GM18868 (cell line): ENCODE measurements around the gene LUC7L.
A peak's percentile ranks its signal among the peaks of the same experiment; 100 is the strongest.
"Not testable (repeated sequence)": the region's sequence is repeated elsewhere in the genome, so short reads cannot be mapped to it uniquely, and the experiment has no call there.

ENCODE experiments used
- ATAC-seq: cut with Tn5 transposase; IDR thresholded peaks from one replicate; pipeline ENCODE4 v1.9.1; 2021; ENCODE audit warnings: mild to moderate bottlenecking, moderate library complexity; ENCODE audit not compliant: unreplicated experiment

The LUC7L gene

DNA sequence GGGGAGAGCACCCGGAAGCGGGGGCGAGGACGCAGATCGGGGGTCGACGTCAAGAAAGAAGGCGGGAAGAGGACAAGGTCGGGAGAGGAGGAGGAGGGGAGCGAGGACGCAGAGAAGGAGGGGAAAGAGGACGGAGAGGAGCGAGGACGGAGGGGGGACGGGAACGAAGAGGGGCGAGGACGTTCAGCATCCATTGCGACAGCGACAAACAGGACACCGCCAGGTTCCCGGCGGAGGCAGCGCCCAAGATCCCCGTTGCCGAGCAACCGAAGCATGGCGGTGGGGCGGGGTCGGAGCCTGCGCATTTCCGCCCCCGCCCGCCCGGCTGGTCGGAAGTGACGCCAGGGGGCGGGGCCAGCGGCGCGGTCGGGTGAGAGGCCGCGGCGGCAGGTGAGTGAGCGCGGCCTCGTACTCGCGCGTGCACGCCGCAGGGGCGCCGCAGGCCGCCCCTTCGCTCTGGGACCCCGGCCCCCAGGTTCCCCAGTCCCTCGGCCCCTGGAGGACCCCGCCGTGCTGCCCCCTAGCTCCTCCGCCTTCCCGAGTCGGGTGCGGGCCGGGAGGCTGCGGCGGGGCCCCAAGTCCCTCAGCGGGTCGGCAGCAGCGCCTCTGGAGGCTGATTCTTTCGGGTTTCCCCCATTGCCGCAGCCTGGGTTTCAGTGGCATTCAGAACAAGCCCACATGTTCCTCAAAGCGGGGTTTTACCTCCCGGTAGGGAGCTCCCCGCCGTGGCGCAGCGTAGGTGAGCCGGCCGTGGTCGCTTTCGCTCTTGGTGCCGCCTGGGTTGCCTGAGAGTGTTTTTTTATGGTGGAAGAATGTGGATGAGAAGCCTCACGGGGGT lies 5.4 kb upstream of the LUC7L start, which contains the start of gene FAM234A:
TSS of gene FAM234A (plus strand) at position 354 of the 838 bp plus-strand sequence. CDS start 19,593 bp downstream, outside the sequence.
- ATAC-seq, result peak; percentile 83

DNA sequence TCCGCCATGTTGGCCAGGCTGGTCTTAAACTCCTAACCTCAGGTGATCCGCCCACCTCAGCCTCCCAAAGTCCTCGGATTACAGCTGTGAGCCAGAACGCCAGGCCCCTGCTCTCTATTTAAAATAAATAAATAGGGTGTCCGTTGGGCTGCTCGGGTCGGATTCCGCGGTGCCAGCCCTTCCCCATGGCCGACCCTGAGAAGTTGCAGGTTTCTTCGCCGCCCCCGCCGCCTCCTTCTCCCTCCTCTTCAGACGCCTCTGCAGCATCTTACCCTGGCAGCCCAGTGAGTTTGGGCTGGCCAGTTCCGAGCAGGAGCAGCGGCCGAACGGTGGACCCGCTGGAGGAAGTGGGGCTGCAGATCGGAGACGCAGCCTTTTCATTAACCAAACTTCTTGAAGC lies 1.7 kb upstream of the LUC7L start:
- no peak for ATAC-seq

DNA sequence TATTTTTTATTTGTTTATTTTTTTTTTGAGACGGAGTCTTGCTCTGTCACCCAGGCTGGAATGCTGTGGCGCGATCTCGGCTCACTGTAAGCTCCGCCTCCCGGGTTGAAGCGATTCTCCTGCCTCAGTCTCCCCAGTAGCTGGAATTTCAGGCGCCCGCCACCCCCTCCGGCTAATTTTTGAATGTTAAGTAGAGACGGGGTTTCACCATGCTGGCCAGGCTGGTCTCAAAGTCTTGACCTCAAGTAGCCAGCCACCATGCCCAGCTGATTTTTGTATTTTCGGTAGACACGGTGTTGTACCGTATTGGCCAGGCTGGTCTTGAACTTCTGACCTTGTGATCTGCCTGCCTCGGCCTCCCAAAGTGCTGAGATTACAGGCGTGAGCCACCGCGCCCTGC lies 1.1 kb upstream of the LUC7L start:
- not testable (repeated sequence) for ATAC-seq

DNA sequence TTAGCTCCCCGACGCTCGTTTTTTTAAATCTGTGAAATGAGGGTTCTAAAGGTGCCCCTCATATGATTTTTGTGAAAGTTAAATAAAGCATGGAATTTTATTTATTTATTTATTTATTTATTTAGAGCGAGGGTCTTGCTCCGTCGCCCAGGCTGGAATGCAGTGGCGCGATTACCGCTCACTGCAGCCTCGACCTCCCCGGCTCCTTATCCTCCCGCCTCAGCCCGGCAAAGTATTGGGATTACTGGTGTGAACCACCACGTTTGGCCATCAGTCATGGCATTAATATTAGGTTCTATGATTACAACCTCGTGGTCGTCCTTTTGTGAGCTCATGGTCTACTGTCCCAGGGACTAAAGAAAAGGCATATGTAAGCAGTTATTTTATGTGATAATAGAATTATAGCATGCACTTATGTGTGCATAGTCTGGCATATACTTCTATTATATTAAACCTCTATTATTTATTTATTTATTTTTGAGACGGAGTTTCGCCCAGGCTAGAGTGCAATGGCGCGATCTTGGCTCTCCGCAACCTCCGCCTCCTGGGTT lies 557 bp upstream of the LUC7L start:
- no peak for ATAC-seq

DNA sequence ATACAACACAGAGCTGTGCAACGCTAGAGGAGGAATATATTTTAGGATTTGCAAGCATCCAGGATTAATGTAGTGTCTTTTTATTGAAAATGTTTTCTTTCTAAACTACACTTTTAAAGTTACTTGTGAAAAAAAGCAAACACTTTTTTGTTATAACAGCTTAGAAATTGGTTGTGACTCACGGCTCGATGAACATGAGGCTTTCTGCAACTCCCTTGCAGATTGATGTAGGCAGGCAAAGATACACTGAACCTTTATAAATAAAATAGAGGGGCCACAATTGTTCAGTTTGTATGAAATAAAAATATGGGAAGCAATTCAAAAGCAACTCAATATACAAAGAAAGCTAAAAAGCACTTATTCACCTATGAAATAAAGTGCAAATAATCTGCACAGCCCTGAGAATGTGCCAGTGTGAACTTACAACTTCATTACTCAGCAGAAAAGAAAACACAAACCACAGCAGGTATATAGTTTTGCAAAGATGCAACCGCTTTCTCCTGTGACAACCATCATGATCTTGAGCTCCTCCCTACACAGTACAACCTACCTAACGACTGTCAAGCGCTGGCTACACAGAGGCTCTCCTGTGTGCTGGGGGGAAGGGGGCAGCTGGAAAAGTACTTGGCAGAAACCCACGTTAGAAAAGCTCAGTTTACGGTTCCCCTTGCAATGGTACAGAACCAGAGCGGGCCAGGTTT lies 948 bp downstream of the LUC7L start:
- peak; percentile 10 for ATAC-seq

DNA sequence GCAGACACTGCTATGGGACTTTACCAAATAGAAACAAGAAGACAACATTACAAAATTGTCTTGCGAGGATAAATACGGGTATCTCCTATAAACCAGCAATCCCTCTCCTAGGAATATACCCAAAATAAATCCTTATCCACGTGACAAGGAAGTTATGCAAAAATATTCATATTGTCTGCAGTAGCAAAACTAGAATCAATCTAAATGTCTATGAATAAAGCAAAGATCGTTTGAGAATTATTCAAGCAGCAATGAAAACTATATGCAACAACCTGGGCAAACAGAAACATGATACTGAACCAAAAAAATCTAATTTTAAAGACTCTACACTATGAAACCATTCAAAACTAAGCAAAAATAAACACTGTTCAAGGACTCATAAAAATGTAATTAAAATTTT lies 9.2 kb downstream of the LUC7L start:
- ATAC-seq, result no peak

DNA sequence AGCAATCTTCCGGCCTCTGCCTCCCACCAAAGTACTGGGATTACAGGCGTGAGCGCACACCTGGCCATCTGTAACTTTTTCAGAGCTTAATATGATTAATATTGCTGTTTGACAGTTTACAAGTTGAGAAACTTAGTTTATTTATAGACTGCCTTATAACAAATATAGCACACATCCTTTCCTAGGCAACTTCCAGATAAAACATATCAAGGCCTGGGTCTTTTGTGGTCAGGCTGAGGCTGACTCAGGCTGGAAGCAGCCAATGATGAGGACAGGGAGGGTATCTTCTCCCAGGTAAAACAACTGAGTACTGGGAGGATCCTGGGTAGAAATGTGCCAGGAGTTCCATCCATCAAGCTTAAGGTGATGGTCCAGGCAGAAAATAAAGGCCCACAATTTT lies 16.2 kb downstream of the LUC7L start:
- no peak for ATAC-seq

DNA sequence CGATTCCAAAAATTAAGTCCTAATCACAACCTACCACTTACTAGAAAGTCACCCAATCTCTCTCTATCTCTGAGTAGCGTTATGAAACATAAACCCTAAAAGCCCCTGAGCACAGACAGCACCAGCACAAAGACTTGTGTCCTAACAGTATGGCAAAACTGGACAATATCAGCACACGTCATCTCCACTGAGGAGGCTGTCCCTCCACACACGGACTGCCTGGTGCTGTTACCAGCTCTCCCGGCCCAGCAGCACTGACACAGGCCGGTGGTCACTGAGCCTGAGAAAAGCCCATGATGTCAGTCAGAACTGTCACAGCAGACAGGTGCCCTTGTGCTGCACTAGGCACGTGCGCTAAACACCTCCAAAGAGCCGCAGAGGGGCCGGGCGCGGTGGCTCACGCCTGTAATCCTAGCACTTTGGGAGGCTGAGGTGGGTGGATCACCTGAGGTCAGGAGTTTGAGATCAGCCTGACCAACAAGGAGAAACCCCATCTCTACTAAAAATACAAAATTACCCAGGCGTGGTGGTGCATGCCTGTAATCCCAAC lies 17.5 kb downstream of the LUC7L start:
- not testable (repeated sequence) for ATAC-seq

DNA sequence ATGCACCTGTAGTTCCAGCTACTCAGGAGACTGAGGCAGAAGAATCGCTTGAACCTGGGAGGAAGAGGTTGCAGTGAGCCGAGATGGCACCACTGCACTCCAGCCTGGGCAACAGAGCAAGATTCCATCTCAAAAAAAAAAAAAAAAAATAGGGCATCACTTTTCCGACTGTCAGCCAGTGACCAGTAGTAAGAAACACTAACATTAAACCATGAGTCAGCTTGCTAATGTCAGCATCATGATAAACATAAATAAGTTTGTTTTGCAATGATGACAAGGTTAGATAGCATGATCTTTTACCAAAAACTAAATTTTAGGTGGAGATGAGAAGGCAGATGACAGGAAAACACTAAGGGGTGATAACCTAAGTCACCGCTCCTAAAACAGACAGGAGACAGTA lies 19.9 kb downstream of the LUC7L start:
- not testable (repeated sequence) for ATAC-seq

DNA sequence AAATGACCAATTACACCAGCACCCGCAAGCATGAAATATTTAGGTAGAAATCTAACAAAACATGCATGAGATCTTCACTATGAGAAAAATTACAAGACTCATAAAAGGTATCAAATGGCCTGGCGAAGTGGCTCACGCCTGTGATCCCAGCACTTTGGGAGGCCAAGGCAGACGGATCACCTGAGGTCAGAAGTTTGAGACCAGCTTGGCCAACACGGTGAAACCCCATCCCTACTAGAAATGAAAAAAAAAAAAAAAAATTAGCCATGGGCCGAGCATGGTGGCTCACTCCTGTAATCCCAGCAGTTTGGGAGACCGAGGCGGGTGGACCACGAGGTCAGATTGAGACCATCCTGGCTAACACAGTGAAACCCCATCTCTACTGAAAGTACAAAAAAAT lies 25.2 kb downstream of the LUC7L start:
- not testable (repeated sequence) for ATAC-seq

DNA sequence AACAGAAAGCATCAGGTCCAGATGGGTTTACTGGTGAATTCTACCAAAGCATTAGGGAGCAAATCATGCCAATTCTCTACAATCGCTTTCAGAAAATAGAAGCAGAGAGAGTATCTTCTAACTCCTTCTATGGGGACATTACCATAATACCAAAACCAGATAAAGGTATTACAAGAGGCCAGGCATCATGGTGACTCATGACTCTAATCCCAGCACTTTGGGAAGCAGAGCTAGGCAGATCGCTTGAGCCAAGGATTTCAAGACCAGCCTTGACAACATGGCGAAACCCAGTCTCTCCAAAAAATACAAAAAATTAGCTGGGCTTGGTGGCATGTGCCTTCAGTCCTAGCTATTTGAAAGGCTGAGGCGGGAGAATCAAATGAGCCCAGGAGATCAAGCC lies 26.0 kb downstream of the LUC7L start:
- ATAC-seq, result no peak

DNA sequence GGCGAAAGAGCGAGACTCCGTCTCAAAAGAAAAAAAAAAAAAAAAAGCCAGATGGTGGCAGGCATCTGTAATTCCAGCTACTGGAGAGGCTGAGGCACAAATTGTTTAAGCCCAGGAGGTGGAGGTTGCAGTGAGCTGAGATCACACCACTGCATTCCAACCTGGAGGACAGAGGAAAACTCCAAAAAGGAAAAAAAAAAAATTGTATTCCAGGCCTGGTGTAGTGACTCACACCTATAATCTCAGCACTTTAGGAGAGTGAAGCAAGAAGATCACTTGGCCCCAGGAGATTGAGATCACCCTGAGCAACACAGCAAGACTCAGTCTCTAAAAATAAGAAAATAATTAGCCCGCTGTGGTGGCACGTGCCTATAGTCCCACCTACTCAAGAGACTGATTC lies 28.9 kb downstream of the LUC7L start:
- no peak for ATAC-seq

DNA sequence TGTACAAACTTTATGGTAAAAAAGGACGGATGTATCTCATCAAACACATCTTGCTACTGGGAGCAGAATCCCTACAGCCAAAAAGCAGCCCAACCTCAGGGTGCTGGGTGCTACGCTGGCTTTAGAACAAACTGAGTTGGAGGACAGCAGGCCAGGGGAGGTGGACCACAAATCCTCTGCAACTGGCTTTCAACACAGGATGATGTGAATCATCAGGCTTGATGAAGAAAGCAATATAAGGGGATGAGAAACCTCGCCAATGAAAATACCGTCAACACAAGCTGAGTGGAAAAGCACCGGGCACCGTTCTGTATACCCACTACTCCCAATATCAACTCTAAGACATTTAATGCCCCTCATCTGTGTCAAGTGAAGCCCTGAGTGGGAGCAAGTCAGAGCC lies 34.7 kb downstream of the LUC7L start:
- ATAC-seq, result no peak

DNA sequence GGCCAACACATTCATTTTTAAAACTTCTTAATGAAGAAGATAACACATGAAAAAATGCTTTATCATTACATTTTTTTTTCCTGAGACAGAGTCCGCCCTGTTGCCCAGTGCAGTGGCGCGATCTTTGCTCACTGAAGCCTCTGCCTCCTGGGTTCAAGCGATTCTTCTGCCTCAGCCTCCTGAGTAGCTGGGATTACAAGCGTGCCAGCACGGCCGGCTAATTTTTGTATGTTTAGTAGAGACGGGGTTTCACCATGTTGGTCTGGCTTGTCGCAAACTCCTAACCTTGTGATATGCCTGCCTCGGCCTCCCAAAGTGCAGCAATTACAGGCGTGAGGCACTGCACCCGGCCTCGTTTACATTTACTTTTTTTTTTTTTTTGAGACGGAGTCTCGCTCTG lies 35.8 kb downstream of the LUC7L start:
- no peak for ATAC-seq

DNA sequence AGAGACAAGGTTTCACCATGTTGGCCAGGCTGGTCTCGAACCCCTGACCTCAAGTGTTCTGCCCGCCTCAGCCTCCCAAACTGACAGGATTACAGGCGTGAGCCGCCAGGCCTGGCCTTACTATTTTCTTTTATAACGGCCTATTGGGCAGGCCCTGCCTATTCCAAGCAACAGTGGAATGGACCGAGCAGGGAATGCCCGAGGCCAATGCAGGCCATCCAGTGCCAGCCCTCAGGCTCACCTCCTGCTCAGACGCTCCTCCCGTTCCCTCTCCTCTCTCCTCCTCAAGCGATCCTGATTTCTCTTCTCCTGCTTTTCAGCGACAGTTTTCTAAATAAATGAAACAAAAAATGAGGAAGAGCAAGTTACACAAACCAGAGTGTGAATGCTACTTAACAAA lies 36.6 kb downstream of the LUC7L start:
- ATAC-seq, result no peak

DNA sequence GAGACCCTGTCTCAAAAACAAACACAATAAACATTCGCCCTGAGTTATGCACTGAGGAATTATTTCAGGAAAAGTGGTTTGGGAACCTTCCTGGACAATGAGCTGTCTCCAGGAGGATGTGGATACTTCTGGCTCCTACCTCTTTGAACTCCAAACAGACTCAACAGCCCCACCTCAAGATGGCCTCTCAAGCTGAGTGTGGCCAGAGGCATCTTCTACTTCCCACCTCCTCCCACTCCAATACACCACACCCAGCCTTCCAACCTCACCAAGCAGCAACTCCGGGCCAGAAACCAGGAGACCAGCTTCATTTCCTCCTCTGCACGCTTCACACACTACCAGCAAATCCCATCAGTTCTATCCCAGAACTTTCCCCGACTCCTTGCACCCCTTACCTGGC lies 37.4 kb downstream of the LUC7L start:
- no peak for ATAC-seq

DNA sequence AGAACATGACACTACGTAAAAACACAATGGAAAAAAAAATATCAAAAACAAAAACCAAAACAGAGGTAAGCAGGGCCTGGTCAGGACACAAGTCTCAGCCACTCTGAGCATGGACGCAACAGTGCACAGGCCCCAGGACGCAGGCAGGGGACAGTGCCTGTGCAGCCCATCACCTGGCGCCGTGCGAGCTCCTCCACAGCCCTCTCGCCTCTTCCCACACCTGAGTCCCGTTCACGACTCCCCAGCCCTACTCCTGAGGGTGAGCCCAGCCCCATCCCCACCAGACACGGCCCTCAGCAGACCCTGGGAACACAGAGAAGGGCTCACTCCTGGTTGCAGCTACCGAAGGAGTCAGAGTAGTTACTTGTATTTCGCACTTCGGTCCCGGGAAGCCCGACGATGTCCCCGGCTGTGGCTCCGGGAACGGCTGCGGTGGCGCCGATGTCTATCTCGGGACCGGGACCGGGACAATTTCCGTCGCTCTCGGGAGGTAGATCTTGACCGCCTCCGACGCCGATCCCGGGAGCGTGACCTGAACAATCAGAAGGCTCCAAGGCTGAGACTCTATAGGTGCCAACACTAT lies 39.6 kb downstream of the LUC7L start:
- ATAC-seq, result no peak

DNA sequence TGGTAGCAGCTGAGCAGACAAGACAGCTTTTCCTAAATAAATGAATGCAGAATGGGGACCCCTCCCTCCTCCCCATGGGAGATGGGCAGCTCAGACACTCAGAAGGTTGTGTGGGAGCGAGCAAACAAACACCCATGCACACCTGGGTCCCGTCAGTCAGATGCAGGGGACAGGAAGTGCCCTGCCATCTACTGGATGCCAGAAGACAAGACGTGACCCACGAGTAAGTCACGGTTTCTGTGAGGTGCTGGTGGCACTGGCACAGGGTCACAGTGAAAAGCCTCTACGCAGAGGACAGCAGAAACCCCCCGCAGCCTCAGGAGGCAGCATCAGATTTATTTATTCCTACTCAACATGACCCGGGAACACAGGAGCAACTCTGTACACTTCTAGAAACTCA lies 40.6 kb downstream of the LUC7L start:
- ATAC-seq, result no peak

DNA sequence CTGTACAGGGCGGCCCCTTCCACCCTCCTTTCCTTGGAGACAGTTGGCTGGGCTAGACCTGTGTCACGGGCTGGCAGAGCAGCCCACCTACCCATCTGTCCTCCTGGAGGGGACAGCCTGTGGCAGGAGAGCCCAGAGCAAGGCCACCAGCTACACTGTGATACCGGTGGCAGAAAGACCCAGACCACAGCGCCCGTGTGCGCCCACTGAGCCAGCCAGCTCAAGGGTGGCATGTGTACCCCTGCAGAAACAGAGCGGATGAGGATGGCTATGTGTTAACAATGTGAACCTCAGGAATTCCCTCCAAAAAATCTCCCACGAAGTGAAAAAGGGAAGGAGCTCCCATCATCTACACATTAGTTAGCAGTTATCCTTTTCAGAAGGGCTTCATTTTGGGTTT lies 41.9 kb downstream of the LUC7L start:
- no peak for ATAC-seq

DNA sequence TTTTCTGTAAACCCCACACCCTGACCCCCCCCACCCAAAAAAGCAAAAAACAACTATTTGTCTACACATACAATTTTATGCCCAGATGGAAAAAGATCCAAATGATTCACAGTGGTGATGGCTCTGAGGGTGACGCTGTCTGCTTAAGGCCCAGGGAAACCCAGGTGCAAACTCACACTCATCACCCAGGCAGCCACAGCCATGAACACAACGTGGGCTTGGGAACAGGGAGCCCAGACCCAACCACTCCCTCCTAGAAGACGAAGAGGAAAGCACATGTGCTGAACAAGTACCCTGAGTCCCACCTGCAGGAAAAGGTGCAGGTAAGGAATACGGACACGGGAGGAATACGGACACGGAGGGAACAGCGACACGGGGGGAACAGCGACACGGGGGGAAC lies 43.6 kb downstream of the LUC7L start:
- no peak for ATAC-seq

DNA sequence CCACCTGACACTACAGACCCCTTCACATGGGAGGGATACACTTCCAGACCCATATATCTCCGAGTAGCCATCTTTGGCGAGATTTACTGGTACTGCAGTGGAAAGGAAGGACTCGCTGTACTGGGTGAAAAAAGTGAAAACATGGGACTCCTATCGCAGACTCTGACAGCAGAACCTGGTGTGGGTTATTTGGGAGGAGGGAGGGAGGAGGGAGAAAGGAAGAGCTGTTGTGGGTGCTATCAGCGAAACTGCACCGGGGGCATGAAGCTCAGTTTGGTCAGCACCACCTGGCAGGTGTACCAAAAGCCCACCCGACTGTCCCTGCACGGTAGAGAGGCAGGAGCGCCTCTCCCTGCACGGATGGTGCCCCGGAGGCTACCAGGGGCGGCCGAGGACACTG lies 44.0 kb downstream of the LUC7L start:
- no peak for ATAC-seq
